ENCODE measurements around the gene FMNL1.

- TF ChIP-seq CTCF (IDR thresholded peaks at IDR 0.05) (no peak), POLR2A (IDR thresholded peaks at IDR 0.05) (no peak)
Observed at GRCh38 chr17:45277992-45278391, 56.3 kb downstream of the FMNL1 start.
